Ishikawa (cell line): Measurements from ENCODE around the gene SEMA3A.

Experiments used
- CEBPB ChIP-seq: IDR thresholded peaks from 2 replicates; pipeline ENCODE4 v1.6.1; 2012
- CREB1 ChIP-seq: IDR thresholded peaks from 2 replicates; pipeline ENCODE4 v1.6.1; 2012; ENCODE audit warnings: low read depth
- EP300 ChIP-seq: IDR thresholded peaks from 2 replicates; pipeline ENCODE4 v1.6.1; 2012; ENCODE audit warnings: borderline replicate concordance
- MAX ChIP-seq: IDR thresholded peaks from 2 replicates; pipeline ENCODE4 v1.6.1; 2012
- RAD21 ChIP-seq: IDR thresholded peaks from 2 replicates; pipeline ENCODE4 v1.6.1; 2012; ENCODE audit warnings: low read depth
- YY1 ChIP-seq: IDR thresholded peaks from 2 replicates; pipeline ENCODE4 v1.6.1; 2012; ENCODE audit warnings: low read depth
- ZBTB7A ChIP-seq: IDR thresholded peaks from 2 replicates; pipeline ENCODE4 v1.6.1; 2012; ENCODE audit warnings: low read depth

DNA sequence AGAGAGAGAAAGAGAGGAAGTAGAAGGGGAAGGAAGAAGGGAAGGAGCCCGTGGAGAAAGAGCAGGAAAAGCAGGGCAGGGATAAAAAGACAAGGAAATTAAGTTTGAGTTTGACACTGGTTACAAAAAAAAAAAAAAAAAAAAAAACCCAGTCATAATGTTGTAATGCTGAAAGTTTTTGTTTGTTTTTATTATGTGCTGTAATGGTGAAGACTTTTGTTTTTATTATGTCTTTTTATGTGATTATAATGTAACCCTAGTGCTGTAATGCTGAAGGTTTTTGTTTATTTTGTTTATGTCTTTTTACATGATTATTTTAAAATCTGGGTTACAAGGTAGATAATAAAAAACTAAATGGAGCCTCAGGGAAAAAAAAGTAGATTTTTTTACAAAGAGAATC is 184.8 kb downstream of the SEMA3A start:
- TF ChIP-seq MAX, result no peak
- no peak for TF ChIP-seq EP300
- no peak for TF ChIP-seq RAD21
- no peak for TF ChIP-seq ZBTB7A
- no peak for TF ChIP-seq YY1
- no peak for TF ChIP-seq CREB1
- no peak for TF ChIP-seq CEBPB
